Smooth muscle cell (in vitro differentiated cells): ENCODE measurements around the gene BORCS5. TPM values are rescaled to one million over a fixed set of nuclear protein-coding genes. Genes with fewer than 3 reads are reported as not detected.
A peak's percentile ranks its signal among the peaks of the same experiment; 100 is the strongest.

Experiments
- DNase-seq: peaks from one replicate; lab custom pipeline; 2025; ENCODE audit not compliant: unreplicated experiment; lab: John Stamatoyannopoulos, UW
- H2AFZ ChIP-seq: fragments of 200-600 bp; sonication (generic); 2 replicates; pipeline ENCODE4 v1.6.0; 2016; ENCODE audit warnings: antibody characterized with exemption, low read depth, mild to moderate bottlenecking
- H3F3A ChIP-seq: fragments of 200-600 bp; sonication (generic); 2 replicates; pipeline ENCODE4 v1.6.0; 2017; ENCODE audit warnings: antibody characterized with exemption, low read depth
- H3K27ac ChIP-seq: fragments of 200-600 bp; sonication (generic); 2 replicates; pipeline ENCODE4 v1.5.1; 2016; ENCODE audit warnings: low read depth, mild to moderate bottlenecking
- H3K27me3 ChIP-seq: fragments of 200-600 bp; sonication (generic); 2 replicates; pipeline ENCODE4 v1.6.1; 2016; ENCODE audit warnings: low read depth, mild to moderate bottlenecking
- H3K36me3 ChIP-seq: fragments of 200-600 bp; sonication (generic); 2 replicates; pipeline ENCODE4 v1.5.1; 2016; ENCODE audit warnings: low read depth
- H3K4me1 ChIP-seq: fragments of 200-600 bp; sonication (generic); 2 replicates; pipeline ENCODE4 v1.5.1; 2016; ENCODE audit warnings: low read depth
- H3K4me2 ChIP-seq: fragments of 200-600 bp; sonication (generic); 2 replicates; pipeline ENCODE4 v1.6.0; 2016; ENCODE audit warnings: mild to moderate bottlenecking
- H3K4me3 ChIP-seq: fragments of 200-600 bp; sonication (generic); 2 replicates; pipeline ENCODE4 v1.5.1; 2016; ENCODE audit warnings: mild to moderate bottlenecking
- H3K79me2 ChIP-seq: fragments of 200-600 bp; sonication (generic); 2 replicates; pipeline ENCODE4 v1.6.0; 2016; ENCODE audit warnings: low read depth, mild to moderate bottlenecking
- H3K9ac ChIP-seq: fragments of 200-600 bp; sonication (generic); 2 replicates; pipeline ENCODE4 v1.6.0; 2016; ENCODE audit warnings: low read depth
- H3K9me3 ChIP-seq: fragments of 200-600 bp; sonication (generic); replicated peaks from 2 replicates; pipeline ENCODE4 v1.5.1; 2016; ENCODE audit warnings: low read depth
- H4K20me1 ChIP-seq: fragments of 200-600 bp; sonication (generic); 2 replicates; pipeline ENCODE4 v1.6.0; 2016; ENCODE audit warnings: low read depth
- WGBS: methylation state at CpG from one replicate; pipeline ENCODE4 v1.1.7; 2016; ENCODE audit warnings: low lambda C conversion rate; 5-methylcytosine and 5-hydroxymethylcytosine counted together
- polyA plus RNA-seq: library from polyadenylated mRNA; unstranded; fragments of >200 nt; fragmentation: Nextera tagmentation; extraction: Ambion mirVana; gene quantifications from 2 replicates; pipeline ENCODE4 v1.2.1, GENCODE V29; 2016
- total RNA-seq: library from RNA; depleted of rRNA; stranded (reverse); fragments of >200 nt; gene quantifications from 2 replicates; pipeline ENCODE4 v1.2.3, GENCODE V29; 2014
- TF ChIP-seq, protein P1 (sequence below): fragments of 200-600 bp; sonication (generic); IDR thresholded peaks from 2 replicates; pipeline ENCODE4 v1.5.1; 2017; ENCODE audit warnings: borderline replicate concordance, mild to moderate bottlenecking, antibody characterized with exemption; ENCODE audit not compliant: insufficient read depth, poor library complexity, severe bottlenecking

The BORCS5 gene
- total and polyA plus RNA-seq, 2 experiments from 2014 or later: 11.2 to 11.7 TPM

DNA sequence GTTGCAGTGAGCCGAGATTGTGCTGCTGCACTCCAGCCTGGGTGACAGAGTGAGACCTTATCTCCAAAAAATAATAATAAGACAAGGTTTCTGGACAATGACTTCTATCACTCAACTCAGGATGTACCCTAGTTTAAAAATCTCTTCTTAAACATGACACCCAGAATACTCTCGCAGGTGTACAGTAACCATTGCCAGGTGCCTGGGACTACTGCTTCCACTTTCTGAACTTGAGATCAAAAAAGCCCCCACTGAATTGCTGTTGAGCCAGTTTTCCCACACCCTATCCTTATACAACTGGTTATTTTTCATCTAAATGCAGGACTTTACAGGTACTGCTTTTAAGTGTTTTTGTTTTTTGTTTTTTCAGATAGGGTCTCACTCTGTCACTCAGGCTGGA lies 36.3 kb downstream of the BORCS5 start:
- WGBS: 94% methylated on average over 2 of the region's 2 CpGs
- H4K20me1 ChIP-seq: peaks cover 4% of the 10 kb centered on the region
- H3K9me3 ChIP-seq: no peaks in the 10 kb centered on the region
- H3K4me2 ChIP-seq: no peak overlapping the region
- H3K4me1 ChIP-seq: no peaks in the 10 kb centered on the region
- no peak overlapping the region for H3K27ac ChIP-seq
- no peaks in the 10 kb centered on the region for H3K79me2 ChIP-seq
- TF ChIP-seq, protein P1, sequence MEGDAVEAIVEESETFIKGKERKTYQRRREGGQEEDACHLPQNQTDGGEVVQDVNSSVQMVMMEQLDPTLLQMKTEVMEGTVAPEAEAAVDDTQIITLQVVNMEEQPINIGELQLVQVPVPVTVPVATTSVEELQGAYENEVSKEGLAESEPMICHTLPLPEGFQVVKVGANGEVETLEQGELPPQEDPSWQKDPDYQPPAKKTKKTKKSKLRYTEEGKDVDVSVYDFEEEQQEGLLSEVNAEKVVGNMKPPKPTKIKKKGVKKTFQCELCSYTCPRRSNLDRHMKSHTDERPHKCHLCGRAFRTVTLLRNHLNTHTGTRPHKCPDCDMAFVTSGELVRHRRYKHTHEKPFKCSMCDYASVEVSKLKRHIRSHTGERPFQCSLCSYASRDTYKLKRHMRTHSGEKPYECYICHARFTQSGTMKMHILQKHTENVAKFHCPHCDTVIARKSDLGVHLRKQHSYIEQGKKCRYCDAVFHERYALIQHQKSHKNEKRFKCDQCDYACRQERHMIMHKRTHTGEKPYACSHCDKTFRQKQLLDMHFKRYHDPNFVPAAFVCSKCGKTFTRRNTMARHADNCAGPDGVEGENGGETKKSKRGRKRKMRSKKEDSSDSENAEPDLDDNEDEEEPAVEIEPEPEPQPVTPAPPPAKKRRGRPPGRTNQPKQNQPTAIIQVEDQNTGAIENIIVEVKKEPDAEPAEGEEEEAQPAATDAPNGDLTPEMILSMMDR: no peak
- H3K27me3 ChIP-seq: no peaks in the 10 kb centered on the region
- H2AFZ ChIP-seq: no peak overlapping the region
- no peaks in the 10 kb centered on the region for H3F3A ChIP-seq
- DNase-seq: no peak
- H3K4me3 ChIP-seq: no peak overlapping the region
- no peaks in the 10 kb centered on the region for H3K36me3 ChIP-seq
- no peak overlapping the region for H3K9ac ChIP-seq

DNA sequence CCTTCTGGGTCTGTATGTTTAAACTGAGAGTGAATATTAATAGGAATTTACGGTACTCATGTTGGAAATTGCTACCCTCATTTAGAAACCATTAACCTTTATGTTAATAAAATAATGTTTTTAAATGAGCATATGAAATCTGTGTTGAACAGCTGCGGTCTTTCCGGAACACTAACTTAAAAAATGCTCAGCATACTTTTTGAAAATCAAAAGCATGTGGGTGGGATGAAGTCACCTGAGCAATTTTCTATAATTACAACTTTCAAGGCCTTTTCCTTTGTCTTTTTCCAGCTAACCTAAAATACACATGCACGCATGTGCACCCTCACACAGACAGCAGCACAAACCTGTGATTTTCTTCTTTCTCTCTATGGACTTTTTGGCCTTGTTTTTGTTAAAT lies 39.8 kb downstream of the BORCS5 start:
- H3K9me3 ChIP-seq: no peaks in the 10 kb centered on the region
- H3K4me1 ChIP-seq: no peaks in the 10 kb centered on the region
- no peak overlapping the region for H3K4me3 ChIP-seq
- WGBS: 83% methylated on average over 4 of the region's 4 CpGs
- H3K79me2 ChIP-seq: no peaks in the 10 kb centered on the region
- H4K20me1 ChIP-seq: peaks cover 4% of the 10 kb centered on the region
- no peaks in the 10 kb centered on the region for H3K27me3 ChIP-seq
- no peak for DNase-seq
- no peaks in the 10 kb centered on the region for H3K36me3 ChIP-seq
- TF ChIP-seq, protein P1: no peak
- no peak overlapping the region for H2AFZ ChIP-seq
- peak overlapping the region; percentile 76 for H3K27ac ChIP-seq
- no peak overlapping the region for H3K9ac ChIP-seq
- H3F3A ChIP-seq: no peaks in the 10 kb centered on the region
- no peak overlapping the region for H3K4me2 ChIP-seq

DNA sequence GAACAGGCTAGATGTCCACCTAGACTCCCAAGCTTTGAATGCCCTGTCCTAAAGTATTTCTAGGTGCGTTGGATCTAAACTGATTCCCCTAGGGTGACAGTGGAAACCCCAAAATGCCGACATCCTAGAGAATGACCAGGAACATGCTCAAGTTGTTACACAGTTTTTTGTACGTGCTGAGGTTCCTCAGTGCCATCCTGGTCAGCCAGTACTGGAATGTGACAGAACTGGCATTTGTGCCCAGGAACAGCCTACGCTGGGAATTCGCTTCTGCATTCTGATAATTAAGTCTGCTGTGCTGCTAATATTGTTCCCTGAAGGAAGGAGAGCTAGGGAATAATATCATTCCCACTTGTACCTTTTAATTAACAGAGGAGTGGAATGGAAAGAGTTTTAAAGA lies 40.3 kb downstream of the BORCS5 start:
- 89% methylated on average over 5 of the region's 5 CpGs for WGBS
- peaks cover 3% of the 10 kb centered on the region for H4K20me1 ChIP-seq
- H3K9me3 ChIP-seq: no peaks in the 10 kb centered on the region
- no peaks in the 10 kb centered on the region for H3K36me3 ChIP-seq
- no peak overlapping the region for H3K9ac ChIP-seq
- no peaks in the 10 kb centered on the region for H3F3A ChIP-seq
- H2AFZ ChIP-seq: no peak overlapping the region
- TF ChIP-seq, protein P1: no peak
- H3K27ac ChIP-seq: peak overlapping the region; percentile 76
- H3K4me2 ChIP-seq: no peak overlapping the region
- H3K4me3 ChIP-seq: no peak overlapping the region
- no peaks in the 10 kb centered on the region for H3K79me2 ChIP-seq
- DNase-seq: no peak
- no peaks in the 10 kb centered on the region for H3K4me1 ChIP-seq
- H3K27me3 ChIP-seq: no peaks in the 10 kb centered on the region

- Histone ChIP-seq H3K4me2 (peak overlapping the region; percentile 68), H3K36me3 (no peaks in the 10 kb centered on the region), H4K20me1 (no peaks in the 10 kb centered on the region), H3K9me3 (no peaks in the 10 kb centered on the region), H2AFZ (no peak overlapping the region), H3K4me3 (no peak overlapping the region), H3K27ac (peak overlapping the region; percentile 76), H3K4me1 (no peaks in the 10 kb centered on the region), H3F3A (no peaks in the 10 kb centered on the region), H3K79me2 (no peaks in the 10 kb centered on the region), H3K27me3 (no peaks in the 10 kb centered on the region), H3K9ac (peak overlapping the region; percentile 30)
- DNase-seq: peak; percentile 3
- 46% methylated on average over 7 of the region's 7 CpGs for WGBS
- TF ChIP-seq, protein P1: no peak
These were observed 41.4 kb downstream of the BORCS5 start for GRCh38 chr12:12398026-12398859.
